ENCODE measurements around the gene METTL4.
A peak's percentile ranks its signal among the peaks of the same experiment; 100 is the strongest.

The METTL4 gene, protein sequence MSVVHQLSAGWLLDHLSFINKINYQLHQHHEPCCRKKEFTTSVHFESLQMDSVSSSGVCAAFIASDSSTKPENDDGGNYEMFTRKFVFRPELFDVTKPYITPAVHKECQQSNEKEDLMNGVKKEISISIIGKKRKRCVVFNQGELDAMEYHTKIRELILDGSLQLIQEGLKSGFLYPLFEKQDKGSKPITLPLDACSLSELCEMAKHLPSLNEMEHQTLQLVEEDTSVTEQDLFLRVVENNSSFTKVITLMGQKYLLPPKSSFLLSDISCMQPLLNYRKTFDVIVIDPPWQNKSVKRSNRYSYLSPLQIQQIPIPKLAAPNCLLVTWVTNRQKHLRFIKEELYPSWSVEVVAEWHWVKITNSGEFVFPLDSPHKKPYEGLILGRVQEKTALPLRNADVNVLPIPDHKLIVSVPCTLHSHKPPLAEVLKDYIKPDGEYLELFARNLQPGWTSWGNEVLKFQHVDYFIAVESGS

GRCh38 chr18:2571200-2572170, at the start of gene METTL4, which contains the start of gene NDC80:
TSS of gene METTL4 (minus strand) at chr18:2571505. CDS start at chr18:2567216, 4,289 bp downstream.
TSS of gene NDC80 (plus strand) at chr18:2571557. CDS start at chr18:2572986, 1,429 bp downstream.
- in situ Hi-C loops (cut with HindIII; ENCODE audit: low pct_unique_long_range_greater_than_20kb, low sequenced_read_pairs) = no loop called here
- peak; percentile 23 to 87 for DNase-seq (ENCODE audit: low read depth in 1 of 2, low spot score in 1 of 2)
- no peak for TF ChIP-seq JUND (IDR thresholded peaks at IDR 0.05; ENCODE audit: low read depth)

DNA sequence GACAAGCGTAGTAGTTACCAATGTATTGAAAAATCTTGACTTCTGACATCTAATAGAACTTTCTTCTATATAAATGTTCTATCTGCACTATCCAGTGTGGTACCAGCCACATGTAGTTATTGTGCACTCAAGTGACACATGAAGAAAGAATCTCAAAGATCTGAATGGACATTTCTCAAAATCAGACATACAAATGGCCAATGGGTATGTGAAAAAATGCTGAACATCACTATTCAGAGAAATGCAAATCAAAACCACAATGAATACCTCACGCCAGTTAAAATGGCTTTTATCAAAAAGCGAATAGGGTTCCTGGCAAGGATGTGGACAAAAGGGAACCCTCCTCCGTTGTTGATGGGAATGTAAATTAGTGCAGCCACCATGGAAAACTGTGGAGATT, 46.7 kb upstream of the METTL4 start:
- no peak for DNase-seq (ENCODE audit: low read depth in 1 of 2, low spot score in 1 of 2)
- no peak for TF ChIP-seq JUND (IDR thresholded peaks at IDR 0.05; ENCODE audit: low read depth)
- in situ Hi-C loops (cut with HindIII; ENCODE audit: low pct_unique_long_range_greater_than_20kb, low sequenced_read_pairs) = no loop called here

GRCh38 chr18:2617401-2617998, 46.2 kb upstream of the METTL4 start:
- no peak for TF ChIP-seq JUND (IDR thresholded peaks at IDR 0.05; ENCODE audit: low read depth)
- no peak for DNase-seq (ENCODE audit: low read depth in 1 of 2, low spot score in 1 of 2)
- in situ Hi-C loops (cut with HindIII; ENCODE audit: low pct_unique_long_range_greater_than_20kb, low sequenced_read_pairs) = no loop called here

GRCh38 chr18:2612996-2613395, 41.7 kb upstream of the METTL4 start:
- in situ Hi-C loops (cut with HindIII; ENCODE audit: low pct_unique_long_range_greater_than_20kb, low sequenced_read_pairs) = no loop called here
- no peak for DNase-seq (ENCODE audit: low read depth in 1 of 2, low spot score in 1 of 2)
- TF ChIP-seq JUND (IDR thresholded peaks at IDR 0.05; ENCODE audit: low read depth) = no peak

DNA sequence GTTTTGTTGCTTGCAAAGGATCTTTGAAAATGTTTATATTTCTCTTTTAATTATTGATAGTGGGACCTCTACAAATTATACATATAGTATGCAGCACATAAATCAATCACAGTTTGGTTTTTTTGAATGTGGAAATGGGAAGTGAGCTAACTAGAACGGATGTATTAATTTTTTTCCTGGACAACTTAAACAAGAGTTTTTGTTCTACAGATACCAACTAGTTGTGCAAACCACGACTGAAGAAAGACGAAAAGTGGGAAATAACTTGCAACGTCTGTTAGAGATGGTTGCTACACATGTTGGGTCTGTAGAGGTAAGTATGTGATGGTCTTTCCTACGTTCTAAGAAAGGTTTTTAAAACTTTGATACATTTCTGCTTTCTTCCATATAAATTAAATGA, 39.2 kb upstream of the METTL4 start:
- TF ChIP-seq JUND (IDR thresholded peaks at IDR 0.05; ENCODE audit: low read depth) = no peak
- in situ Hi-C loops (cut with HindIII; ENCODE audit: low pct_unique_long_range_greater_than_20kb, low sequenced_read_pairs) = no loop called here
- no peak for DNase-seq (ENCODE audit: low read depth in 1 of 2, low spot score in 1 of 2)

DNA sequence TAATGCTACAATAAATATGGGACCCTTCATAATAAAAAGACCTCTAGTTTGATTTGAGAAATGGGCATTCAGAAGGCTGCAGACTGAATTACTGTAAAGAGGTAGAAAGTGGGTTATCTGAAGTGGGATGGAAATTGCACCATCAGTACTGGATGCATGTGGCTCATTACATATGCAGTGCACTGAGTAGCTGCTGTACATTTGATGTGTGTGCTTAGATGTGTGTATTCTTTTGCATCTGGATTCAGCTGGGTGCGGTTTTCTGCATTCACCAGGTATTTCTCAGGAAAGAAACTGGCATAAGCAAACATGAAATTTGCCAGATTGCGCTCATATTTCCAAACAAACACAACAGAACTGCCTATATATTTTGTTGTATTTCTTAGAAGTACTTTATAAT, 38.3 kb upstream of the METTL4 start:
- in situ Hi-C loops (cut with HindIII; ENCODE audit: low pct_unique_long_range_greater_than_20kb, low sequenced_read_pairs) = no loop called here
- no peak for TF ChIP-seq JUND (IDR thresholded peaks at IDR 0.05; ENCODE audit: low read depth)
- DNase-seq (ENCODE audit: low read depth in 1 of 2, low spot score in 1 of 2) = no peak

DNA sequence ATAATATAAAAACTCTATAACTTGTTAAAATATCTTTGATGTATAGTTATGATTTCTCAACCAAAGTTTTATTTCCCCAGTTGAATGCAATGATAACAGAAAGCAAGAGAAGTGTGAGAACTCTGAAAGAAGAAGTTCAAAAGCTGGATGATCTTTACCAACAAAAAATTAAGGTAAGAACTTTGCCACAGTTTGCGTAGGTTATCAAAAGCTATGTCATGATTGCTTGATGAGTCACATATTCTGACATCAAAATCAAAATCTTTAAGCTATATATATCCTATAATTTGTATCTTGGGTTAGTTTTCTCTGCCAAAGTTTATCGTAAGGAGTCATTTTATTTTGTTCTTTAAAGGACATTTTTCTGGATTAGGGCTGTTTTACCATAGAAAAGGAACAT, 35.0 kb upstream of the METTL4 start:
- TF ChIP-seq JUND (IDR thresholded peaks at IDR 0.05; ENCODE audit: low read depth) = no peak

DNA sequence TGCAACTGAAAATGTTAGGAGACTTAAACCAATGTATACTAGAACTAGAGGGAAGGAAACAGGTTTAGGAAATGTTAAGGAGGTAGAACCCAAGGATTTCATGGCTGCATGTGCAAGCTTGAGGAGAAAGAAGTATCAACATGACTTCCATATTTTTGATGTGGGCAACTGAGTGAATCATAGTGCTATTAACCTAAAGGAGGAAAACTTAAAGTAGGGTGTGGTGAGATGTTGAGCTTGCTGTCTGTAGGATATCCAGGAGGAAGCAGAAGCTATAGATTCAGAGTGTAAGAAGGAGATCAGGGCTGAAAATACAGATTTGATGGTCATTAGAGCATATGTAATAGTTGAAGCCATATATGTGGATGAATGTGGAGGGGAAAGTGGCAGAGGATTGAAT, 31.5 kb upstream of the METTL4 start:
- TF ChIP-seq JUND (IDR thresholded peaks at IDR 0.05; ENCODE audit: low read depth) = no peak
- DNase-seq (ENCODE audit: low read depth in 1 of 2, low spot score in 1 of 2) = no peak
- in situ Hi-C loops (cut with HindIII; ENCODE audit: low pct_unique_long_range_greater_than_20kb, low sequenced_read_pairs) = no loop called here

More for the DNA sequence above, 35.0 kb upstream of the METTL4 start:
- no peak for DNase-seq (ENCODE audit: low read depth in 1 of 2, low spot score in 1 of 2)
- in situ Hi-C loops (cut with HindIII; ENCODE audit: low pct_unique_long_range_greater_than_20kb, low sequenced_read_pairs) = no loop called here

DNA sequence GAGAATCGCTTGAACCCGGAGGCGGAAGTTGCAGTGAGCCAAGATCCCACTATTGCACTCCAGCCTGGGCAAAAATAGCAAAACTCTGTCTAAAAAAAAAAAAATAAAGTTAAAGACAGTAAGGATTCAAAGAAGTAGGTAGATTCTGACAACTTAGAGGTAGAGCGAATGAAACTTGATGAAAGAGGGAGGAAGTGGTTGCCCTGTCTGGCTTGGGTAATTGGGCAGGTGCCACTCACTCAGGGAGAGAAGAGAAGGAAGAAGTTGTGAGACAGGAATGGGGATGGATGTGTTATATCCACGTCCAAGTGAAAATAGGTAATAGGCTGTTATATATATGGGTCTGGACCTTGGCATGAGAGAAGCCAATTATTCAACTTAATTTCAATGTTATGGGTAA, 26.3 kb upstream of the METTL4 start:
- DNase-seq (ENCODE audit: low read depth in 1 of 2, low spot score in 1 of 2) = no peak
- no peak for TF ChIP-seq JUND (IDR thresholded peaks at IDR 0.05; ENCODE audit: low read depth)
- in situ Hi-C loops (cut with HindIII; ENCODE audit: low pct_unique_long_range_greater_than_20kb, low sequenced_read_pairs) = no loop called here

DNA sequence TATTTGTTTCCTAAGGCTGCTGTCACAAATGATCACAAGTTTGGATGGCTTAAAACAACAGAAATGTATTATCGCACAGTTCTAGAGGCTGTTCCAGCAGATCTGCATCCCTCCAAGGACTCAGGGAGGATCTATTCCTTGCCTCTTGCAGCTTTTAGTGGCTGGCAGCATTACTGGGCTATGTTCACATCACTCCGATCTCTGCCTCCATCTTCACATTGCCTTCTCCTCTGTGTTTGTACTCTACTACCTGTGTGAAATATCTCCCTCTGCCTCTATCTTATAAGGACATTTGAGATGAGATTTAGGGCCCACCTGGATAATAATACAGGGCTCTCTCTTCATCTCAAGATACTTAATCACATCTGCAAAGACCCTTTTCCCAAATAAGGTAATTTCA, 19.0 kb upstream of the METTL4 start:
- DNase-seq (ENCODE audit: low read depth in 1 of 2, low spot score in 1 of 2) = no peak
- in situ Hi-C loops (cut with HindIII; ENCODE audit: low pct_unique_long_range_greater_than_20kb, low sequenced_read_pairs) = no loop called here
- TF ChIP-seq JUND (IDR thresholded peaks at IDR 0.05; ENCODE audit: low read depth) = no peak

DNA sequence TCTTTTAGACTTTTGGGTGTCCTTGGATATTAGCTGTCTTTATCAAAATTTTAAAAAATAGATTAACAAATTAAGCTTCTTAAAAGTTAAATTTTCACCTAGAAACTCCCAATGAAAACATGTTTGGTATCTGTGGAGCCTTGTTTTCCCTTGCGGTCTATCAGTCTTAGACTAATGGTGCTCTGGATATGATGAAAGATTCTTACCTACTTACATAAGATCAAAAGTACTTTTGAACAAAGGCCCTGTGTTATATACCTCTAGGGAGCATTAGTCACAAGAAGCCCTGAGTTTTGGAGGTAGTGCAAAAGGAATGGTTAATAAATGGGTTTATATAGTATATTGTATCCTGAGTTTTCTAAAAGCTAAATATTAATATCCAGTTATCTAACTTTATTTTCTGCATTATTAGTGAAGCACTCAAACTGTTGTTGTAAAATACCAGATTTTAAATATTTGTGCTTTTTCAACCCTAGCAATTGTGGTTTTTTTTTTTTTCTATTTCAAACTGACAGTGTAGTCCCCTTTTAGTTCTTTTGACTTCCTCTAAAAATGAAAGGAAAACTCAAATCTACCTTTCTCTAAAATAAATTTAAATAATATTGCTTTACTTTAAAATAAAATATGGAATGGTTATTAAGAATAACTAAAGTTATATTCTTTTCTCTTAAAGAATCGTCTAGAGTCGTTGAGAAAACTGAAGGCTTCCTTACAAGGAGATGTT, 18.2 kb upstream of the METTL4 start:
- TF ChIP-seq JUND (IDR thresholded peaks at IDR 0.05; ENCODE audit: low read depth) = no peak
- no peak for DNase-seq (ENCODE audit: low read depth in 1 of 2, low spot score in 1 of 2)
- in situ Hi-C loops (cut with HindIII; ENCODE audit: low pct_unique_long_range_greater_than_20kb, low sequenced_read_pairs) = no loop called here
